ENCODE data around the gene GSTA4.

DNA sequence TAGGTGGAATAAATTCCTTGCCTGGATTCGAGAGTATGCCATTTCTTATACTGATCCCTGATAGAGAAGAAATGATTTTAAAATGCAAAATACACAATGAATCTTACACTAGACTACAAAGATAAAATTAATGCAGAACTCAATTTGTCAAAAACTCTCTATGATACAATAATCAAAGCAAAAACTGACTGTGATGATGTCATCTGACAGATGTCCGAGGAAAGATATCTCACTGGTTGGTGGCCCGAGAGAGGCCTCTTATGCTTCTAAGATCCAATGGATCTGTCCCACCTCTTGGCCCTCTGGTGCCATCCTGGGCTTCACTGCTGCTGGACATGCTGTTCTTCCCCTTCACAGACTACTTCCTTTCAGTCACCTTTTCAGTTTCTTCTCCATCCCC, 14.4 kb upstream of the GSTA4 start:
- TF ChIP-seq CTCF (IDR thresholded peaks at IDR 0.05), result no peak
- TF ChIP-seq POLR2AphosphoS5 (IDR thresholded peaks at IDR 0.05; ENCODE audit: low read depth, low read length), result no peak
- TF ChIP-seq, protein P1, sequence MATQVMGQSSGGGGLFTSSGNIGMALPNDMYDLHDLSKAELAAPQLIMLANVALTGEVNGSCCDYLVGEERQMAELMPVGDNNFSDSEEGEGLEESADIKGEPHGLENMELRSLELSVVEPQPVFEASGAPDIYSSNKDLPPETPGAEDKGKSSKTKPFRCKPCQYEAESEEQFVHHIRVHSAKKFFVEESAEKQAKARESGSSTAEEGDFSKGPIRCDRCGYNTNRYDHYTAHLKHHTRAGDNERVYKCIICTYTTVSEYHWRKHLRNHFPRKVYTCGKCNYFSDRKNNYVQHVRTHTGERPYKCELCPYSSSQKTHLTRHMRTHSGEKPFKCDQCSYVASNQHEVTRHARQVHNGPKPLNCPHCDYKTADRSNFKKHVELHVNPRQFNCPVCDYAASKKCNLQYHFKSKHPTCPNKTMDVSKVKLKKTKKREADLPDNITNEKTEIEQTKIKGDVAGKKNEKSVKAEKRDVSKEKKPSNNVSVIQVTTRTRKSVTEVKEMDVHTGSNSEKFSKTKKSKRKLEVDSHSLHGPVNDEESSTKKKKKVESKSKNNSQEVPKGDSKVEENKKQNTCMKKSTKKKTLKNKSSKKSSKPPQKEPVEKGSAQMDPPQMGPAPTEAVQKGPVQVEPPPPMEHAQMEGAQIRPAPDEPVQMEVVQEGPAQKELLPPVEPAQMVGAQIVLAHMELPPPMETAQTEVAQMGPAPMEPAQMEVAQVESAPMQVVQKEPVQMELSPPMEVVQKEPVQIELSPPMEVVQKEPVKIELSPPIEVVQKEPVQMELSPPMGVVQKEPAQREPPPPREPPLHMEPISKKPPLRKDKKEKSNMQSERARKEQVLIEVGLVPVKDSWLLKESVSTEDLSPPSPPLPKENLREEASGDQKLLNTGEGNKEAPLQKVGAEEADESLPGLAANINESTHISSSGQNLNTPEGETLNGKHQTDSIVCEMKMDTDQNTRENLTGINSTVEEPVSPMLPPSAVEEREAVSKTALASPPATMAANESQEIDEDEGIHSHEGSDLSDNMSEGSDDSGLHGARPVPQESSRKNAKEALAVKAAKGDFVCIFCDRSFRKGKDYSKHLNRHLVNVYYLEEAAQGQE (IDR thresholded peaks at IDR 0.05; ENCODE audit: insufficient read depth in 1 of 2, low read depth in 2 of 2, low read length in 1 of 2), result no peak
- no peak for TF ChIP-seq SIN3A (IDR thresholded peaks at IDR 0.05; ENCODE audit: borderline replicate concordance, insufficient read depth, low read depth, low read length)

All from Panc1 (cell line).